Subcutaneous abdominal adipose tissue (tissue), 5 donors: ENCODE results near the gene HECTD2.
A peak's percentile ranks its signal among the peaks of the same experiment; 100 is the strongest.

Experiments used
- H3K27ac ChIP-seq: one replicate; pipeline ENCODE4 v1.7.0; 2013; ENCODE audit warnings: low read depth, mild to moderate bottlenecking, inconsistent platforms, low read length, moderate library complexity
- H3K27me3 ChIP-seq, 5 donors: one replicate each; pipeline ENCODE4 v1.7.0; 2013; ENCODE audit warnings: low read length in 5 of 5, inconsistent platforms in 1 of 5; ENCODE audit not compliant: control insufficient read depth in 5 of 5, insufficient read depth in 4 of 5
- H3K36me3 ChIP-seq, 5 donors: one replicate each; pipeline ENCODE4 v1.7.0; 2013; ENCODE audit warnings: low read length in 5 of 5; ENCODE audit not compliant: control insufficient read depth in 5 of 5, insufficient read depth in 5 of 5
- H3K4me1 ChIP-seq, 5 donors: one replicate each; pipeline ENCODE4 v1.7.0; 2013; ENCODE audit warnings: low read length in 5 of 5, mild to moderate bottlenecking in 3 of 5, moderate library complexity in 1 of 5; ENCODE audit not compliant: control insufficient read depth in 5 of 5, insufficient read depth in 5 of 5
- H3K4me3 ChIP-seq, 5 donors: one replicate each; pipeline ENCODE4 v1.7.0; 2013; ENCODE audit warnings: low read length in 5 of 5, low read depth in 1 of 5
- H3K9ac ChIP-seq, 5 donors: one replicate each; pipeline ENCODE4 v1.7.0; 2013; ENCODE audit warnings: low read length in 5 of 5, mild to moderate bottlenecking in 4 of 5, moderate library complexity in 3 of 5
- H3K9me3 ChIP-seq, 5 donors: one replicate each; pipeline ENCODE4 v1.7.0; 2013; ENCODE audit warnings: low read length in 5 of 5; ENCODE audit not compliant: control insufficient read depth in 5 of 5
- donor health status: healthy.
- donor health status: healthy.
- donor health status: healthy.
- donor health status: healthy.
- donor health status: healthy.

Gene HECTD2

GRCh38 chr10:91411621-91412020, 1.5 kb downstream of the HECTD2 start:
- Histone ChIP-seq H3K27ac (peak overlapping the region; percentile 95), H3K9me3 (no peaks in the 10 kb centered on the region), H3K4me1 (peaks cover 0 to 28% (median 19%) of the 10 kb centered on the region in 5 donors), H3K27me3 (no peaks in the 10 kb centered on the region), H3K36me3 (no peaks in the 10 kb centered on the region), H3K9ac (no peak overlapping the region), H3K4me3 (peak overlapping the region in 3 of 5 donors; percentile 15 to 98 (median 86))

- no peak overlapping the region for H3K4me3 ChIP-seq
- peaks cover 0 to 29% (median 19%) of the 10 kb centered on the region in 5 donors for H3K4me1 ChIP-seq
- no peak overlapping the region for H3K9ac ChIP-seq
Observed at GRCh38 chr10:91412354-91413087, 2.4 kb downstream of the HECTD2 start.

GRCh38 chr10:91415816-91416215, 5.7 kb downstream of the HECTD2 start:
- no peak overlapping the region for H3K9ac ChIP-seq
- no peak overlapping the region for H3K27ac ChIP-seq
- no peaks in the 10 kb centered on the region for H3K36me3 ChIP-seq
- H3K27me3 ChIP-seq = no peaks in the 10 kb centered on the region
- no peak overlapping the region for H3K4me3 ChIP-seq
- no peaks in the 10 kb centered on the region for H3K9me3 ChIP-seq
- peaks cover 0 to 15% (median 10%) of the 10 kb centered on the region in 5 donors for H3K4me1 ChIP-seq

More at GRCh38 chr10:91412354-91413087, 2.4 kb downstream of the HECTD2 start:
- H3K27ac ChIP-seq = no peak overlapping the region
- no peaks in the 10 kb centered on the region for H3K36me3 ChIP-seq
- H3K27me3 ChIP-seq = no peaks in the 10 kb centered on the region
- no peaks in the 10 kb centered on the region for H3K9me3 ChIP-seq

- no peak overlapping the region for H3K4me3 ChIP-seq
- no peak overlapping the region for H3K27ac ChIP-seq
- no peak overlapping the region for H3K9ac ChIP-seq
- H3K36me3 ChIP-seq = no peaks in the 10 kb centered on the region
- peaks cover 0 to 9% (median 5%) of the 10 kb centered on the region in 5 donors for H3K4me1 ChIP-seq
- no peaks in the 10 kb centered on the region for H3K27me3 ChIP-seq
- H3K9me3 ChIP-seq = no peaks in the 10 kb centered on the region
Observed at GRCh38 chr10:91416339-91416855, 6.3 kb downstream of the HECTD2 start.

GRCh38 chr10:91418416-91418815, 8.3 kb downstream of the HECTD2 start:
- Histone ChIP-seq H3K4me1 (peaks cover 0 to 6% (median 0%) of the 10 kb centered on the region in 5 donors), H3K9ac (no peak overlapping the region), H3K36me3 (no peaks in the 10 kb centered on the region), H3K27ac (no peak overlapping the region), H3K27me3 (no peaks in the 10 kb centered on the region), H3K4me3 (no peak overlapping the region), H3K9me3 (no peaks in the 10 kb centered on the region)

GRCh38 chr10:91420868-91421267, 10.7 kb downstream of the HECTD2 start:
- no peak overlapping the region for H3K4me3 ChIP-seq
- H3K9me3 ChIP-seq = no peaks in the 10 kb centered on the region
- no peak overlapping the region for H3K27ac ChIP-seq
- no peaks in the 10 kb centered on the region for H3K36me3 ChIP-seq
- H3K9ac ChIP-seq = no peak overlapping the region
- peaks cover 0 to 3% (median 0%) of the 10 kb centered on the region in 5 donors for H3K4me1 ChIP-seq
- no peaks in the 10 kb centered on the region for H3K27me3 ChIP-seq

GRCh38 chr10:91422915-91423314, 12.8 kb downstream of the HECTD2 start:
- no peak overlapping the region for H3K27ac ChIP-seq
- no peaks in the 10 kb centered on the region for H3K36me3 ChIP-seq

GRCh38 chr10:91424016-91424415, 13.9 kb downstream of the HECTD2 start:
- H3K27me3 ChIP-seq = no peaks in the 10 kb centered on the region
- no peaks in the 10 kb centered on the region for H3K4me1 ChIP-seq
- H3K4me3 ChIP-seq = no peak overlapping the region
- H3K9ac ChIP-seq = no peak overlapping the region
- H3K36me3 ChIP-seq = no peaks in the 10 kb centered on the region
- no peak overlapping the region for H3K27ac ChIP-seq
- H3K9me3 ChIP-seq = no peaks in the 10 kb centered on the region

More at GRCh38 chr10:91422915-91423314, 12.8 kb downstream of the HECTD2 start:
- H3K9me3 ChIP-seq = no peaks in the 10 kb centered on the region
- H3K4me3 ChIP-seq = no peak overlapping the region
- H3K4me1 ChIP-seq = no peaks in the 10 kb centered on the region
- H3K9ac ChIP-seq = no peak overlapping the region
- H3K27me3 ChIP-seq = no peaks in the 10 kb centered on the region

- H3K9ac ChIP-seq = no peak overlapping the region
- no peaks in the 10 kb centered on the region for H3K27me3 ChIP-seq
- H3K27ac ChIP-seq = no peak overlapping the region
Observed at GRCh38 chr10:91432175-91432574, 22.0 kb downstream of the HECTD2 start.

GRCh38 chr10:91433620-91434019, 23.5 kb downstream of the HECTD2 start:
- Histone ChIP-seq H3K9ac (no peak overlapping the region), H3K36me3 (peaks cover 5 to 11% (median 6%) of the 10 kb centered on the region in 5 donors), H3K4me3 (no peak overlapping the region), H3K9me3 (no peaks in the 10 kb centered on the region), H3K27ac (no peak overlapping the region), H3K4me1 (no peaks in the 10 kb centered on the region), H3K27me3 (no peaks in the 10 kb centered on the region)

More at GRCh38 chr10:91432175-91432574, 22.0 kb downstream of the HECTD2 start:
- no peak overlapping the region for H3K4me3 ChIP-seq
- no peaks in the 10 kb centered on the region for H3K9me3 ChIP-seq
- no peaks in the 10 kb centered on the region for H3K4me1 ChIP-seq
- H3K36me3 ChIP-seq = peaks cover 5 to 11% (median 6%) of the 10 kb centered on the region in 5 donors
